ENCODE data around the gene PPP2R5D.
A peak's percentile ranks its signal among the peaks of the same experiment; 100 is the strongest.
"Not testable (repeated sequence)": the region's sequence is repeated elsewhere in the genome, so short reads cannot be mapped to it uniquely, and the experiment has no call there.

The PPP2R5D gene

DNA sequence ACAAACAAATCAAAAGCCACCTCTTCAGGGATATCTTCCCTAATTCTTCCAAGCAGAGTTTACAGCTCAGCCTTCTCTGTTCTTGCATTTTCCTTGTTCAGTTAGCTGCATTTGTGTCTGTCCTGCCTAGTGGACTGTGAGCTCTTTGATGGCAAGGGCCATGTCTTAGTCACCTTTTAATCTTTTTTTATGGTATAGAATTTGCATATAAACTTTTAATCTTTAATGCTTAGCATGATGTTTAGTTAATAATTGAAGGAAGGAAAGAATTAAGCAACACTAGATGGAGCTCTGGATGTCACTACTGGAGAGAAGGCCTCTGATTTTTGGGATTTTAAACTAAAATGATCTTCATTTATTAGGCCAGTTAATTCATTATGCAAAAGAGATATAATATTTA lies 12.1 kb downstream of the PPP2R5D start:
- DNase-seq (ENCODE audit: low read depth), result no peak

DNA sequence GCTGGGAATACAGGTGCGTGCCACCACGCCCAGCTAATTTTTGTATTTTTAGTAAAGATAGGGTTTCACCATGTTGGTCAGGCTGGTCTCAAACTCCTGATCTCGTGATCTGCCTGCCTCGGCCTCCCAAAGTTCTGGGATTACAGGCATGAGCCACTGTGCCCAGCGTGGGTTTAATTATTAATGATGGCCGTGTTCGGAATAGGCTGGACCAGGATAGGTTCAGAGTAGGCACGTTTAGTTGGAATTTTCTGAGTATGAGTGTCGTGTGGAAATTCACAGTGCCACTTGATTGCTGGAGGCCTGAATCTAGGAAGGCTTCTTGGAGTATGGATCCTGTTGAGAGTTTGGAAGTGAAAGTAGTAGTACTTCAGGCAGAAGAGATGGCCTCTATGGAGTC lies 13.8 kb downstream of the PPP2R5D start:
- not testable (repeated sequence) for DNase-seq (ENCODE audit: low read depth)

- no peak for DNase-seq (ENCODE audit: low read depth)
Measured at GRCh38 chr6:43001843-43002242, 17.5 kb downstream of the PPP2R5D start.

GRCh38 chr6:43005844-43006243 lies 21.5 kb downstream of the PPP2R5D start:
- DNase-seq (ENCODE audit: low read depth), result no peak

DNA sequence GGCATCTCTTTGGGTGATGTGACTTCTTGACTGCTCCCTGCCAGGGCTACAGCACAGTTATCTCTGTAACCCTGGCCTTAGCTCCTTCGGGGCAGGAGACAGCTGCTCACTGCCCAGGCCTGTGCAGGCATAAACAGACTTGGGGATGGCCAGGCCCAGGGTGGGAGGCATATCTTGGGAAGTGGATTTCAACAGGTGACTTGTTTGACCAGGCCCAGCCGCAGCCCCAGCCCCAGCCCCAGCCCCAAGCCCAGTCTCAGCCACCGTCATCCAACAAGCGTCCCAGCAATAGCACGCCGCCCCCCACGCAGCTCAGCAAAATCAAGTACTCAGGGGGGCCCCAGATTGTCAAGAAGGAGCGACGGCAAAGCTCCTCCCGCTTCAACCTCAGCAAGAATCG lies 21.9 kb downstream of the PPP2R5D start:
- DNase-seq (ENCODE audit: low read depth), result no peak

DNA sequence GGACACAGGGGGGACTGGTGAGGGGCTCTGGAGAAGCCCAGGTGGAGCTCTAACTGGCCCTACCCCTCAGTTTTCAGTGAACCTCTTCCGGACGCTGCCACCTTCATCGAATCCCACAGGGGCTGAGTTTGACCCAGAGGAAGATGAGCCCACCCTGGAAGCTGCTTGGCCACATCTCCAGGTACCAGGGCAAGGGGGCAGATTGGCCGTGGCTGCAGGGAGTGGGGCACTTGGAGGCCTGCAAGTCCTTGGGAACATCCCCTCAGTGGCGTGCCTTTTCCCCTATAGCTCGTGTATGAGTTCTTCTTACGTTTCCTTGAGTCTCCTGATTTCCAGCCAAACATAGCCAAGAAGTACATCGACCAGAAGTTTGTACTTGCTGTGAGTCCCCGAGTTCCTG lies 22.8 kb downstream of the PPP2R5D start:
- no peak for DNase-seq (ENCODE audit: low read depth)

- no peak for DNase-seq (ENCODE audit: low read depth)
Measured at GRCh38 chr6:43009124-43009523, 24.8 kb downstream of the PPP2R5D start.

DNA sequence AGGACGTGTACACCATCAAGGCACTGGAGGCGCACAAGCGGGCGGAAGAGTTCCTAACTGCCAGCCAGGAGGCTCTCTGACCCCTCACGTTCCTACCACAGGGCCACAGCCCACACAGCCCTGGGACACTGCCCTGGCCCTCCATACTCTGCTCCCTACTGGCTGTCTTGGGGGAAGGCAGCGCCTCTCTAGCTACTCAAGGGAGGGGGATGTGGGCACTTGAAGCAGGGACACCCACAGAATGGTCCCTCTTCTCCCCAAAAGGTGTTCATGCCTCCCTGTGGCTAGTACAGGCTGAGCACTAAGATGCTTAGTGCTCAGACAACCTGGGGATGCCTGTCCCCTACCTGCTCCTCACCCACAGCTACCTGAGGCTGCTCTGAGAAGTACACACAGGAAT lies 26.8 kb downstream of the PPP2R5D start:
- no peak for DNase-seq (ENCODE audit: low read depth)

DNA sequence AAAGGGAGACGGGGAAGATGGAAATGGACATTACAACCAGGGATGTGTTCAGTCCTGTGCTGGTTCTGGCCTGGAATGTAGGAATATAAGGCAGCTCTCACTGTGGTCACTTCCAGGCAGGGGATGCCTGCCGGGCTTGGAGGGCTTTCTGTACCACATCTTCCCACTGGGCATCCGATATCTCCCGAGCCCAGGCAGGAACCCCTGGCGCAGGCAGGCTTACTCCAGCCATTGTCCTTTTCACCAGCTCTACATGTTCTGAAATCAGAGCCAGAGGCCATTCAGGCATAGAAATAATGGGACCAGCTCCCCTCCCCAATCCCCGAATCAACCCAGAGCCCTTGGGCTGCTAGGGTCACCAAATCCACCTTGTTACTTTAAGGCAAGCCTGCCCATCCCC lies 28.0 kb downstream of the PPP2R5D start:
- no peak for DNase-seq (ENCODE audit: low read depth)

- no peak for DNase-seq (ENCODE audit: low read depth)
Measured at GRCh38 chr6:43013097-43013842, 28.9 kb downstream of the PPP2R5D start.

- peak; percentile 100 for DNase-seq (ENCODE audit: low read depth)
Measured at GRCh38 chr6:43013843-43014433, 29.6 kb downstream of the PPP2R5D start, which contains the start of the genes KLHDC3 and MEA1. TSS of gene KLHDC3 (plus strand) at chr6:43014249. CDS start at chr6:43017193, 2,944 bp downstream. TSS of gene MEA1 (minus strand) at chr6:43013946. CDS start at chr6:43013813, 133 bp downstream.

- DNase-seq (ENCODE audit: low read depth), result no peak
Measured at GRCh38 chr6:43014434-43014909, 30.1 kb downstream of the PPP2R5D start.

- no peak for DNase-seq (ENCODE audit: low read depth)
Measured at GRCh38 chr6:43016176-43016942, 32.0 kb downstream of the PPP2R5D start.

- no peak for DNase-seq (ENCODE audit: low read depth)
Measured at GRCh38 chr6:43016943-43017334, 32.6 kb downstream of the PPP2R5D start.

DNA sequence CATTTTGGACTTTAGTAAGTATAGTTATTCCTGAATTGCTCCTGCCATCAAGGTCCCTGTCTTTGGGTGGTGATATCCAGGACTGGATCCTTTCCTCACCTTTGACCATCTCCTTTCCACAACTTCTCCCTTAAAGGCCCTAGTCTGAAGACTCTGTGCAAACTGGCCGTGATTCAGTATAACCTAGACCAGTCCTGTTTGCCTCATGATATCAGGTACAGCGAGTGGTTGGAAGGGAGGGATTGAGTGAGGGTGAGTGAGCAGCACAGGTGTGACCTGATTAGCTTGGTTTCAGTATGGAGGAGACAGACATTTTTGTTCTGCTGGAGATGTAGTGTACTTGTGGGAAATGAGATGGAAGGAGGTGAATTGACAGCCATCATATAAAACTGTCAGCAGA lies 34.8 kb downstream of the PPP2R5D start:
- DNase-seq (ENCODE audit: low read depth), result no peak

DNA sequence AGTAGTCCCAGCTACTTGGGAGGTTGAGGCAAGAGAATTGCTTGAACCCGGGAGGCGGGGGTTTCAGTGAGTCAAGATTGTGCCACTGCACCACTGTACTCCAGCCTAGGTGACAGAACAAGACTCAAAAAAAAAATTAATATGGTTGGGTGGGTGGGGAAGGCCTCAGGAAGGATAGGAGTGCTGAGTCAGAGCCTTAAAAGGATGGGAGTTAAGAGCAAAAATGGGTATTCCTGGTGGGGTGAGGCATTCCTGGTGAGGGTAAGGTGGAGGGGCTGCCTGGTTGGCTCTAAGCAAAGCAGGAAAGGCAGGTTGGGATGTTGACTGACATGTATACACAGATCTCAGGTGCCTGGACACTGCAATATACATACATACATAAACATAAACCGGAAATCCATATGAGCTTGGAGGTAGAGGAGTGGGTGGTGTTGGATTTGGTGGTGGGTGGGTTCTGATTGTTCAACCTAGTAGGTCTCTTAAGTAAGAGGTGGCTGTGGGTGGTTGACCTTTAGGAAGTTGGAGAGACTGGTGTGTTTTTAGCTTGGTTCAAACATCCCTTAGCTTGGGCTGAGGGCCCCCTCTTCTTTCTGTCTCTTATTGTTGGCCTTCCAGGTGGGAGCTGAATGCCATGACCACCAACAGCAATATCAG lies 35.8 kb downstream of the PPP2R5D start:
- DNase-seq (ENCODE audit: low read depth), result no peak

GRCh38 chr6:43020847-43021246 lies 36.5 kb downstream of the PPP2R5D start:
- no peak for DNase-seq (ENCODE audit: low read depth)

- DNase-seq (ENCODE audit: low read depth), result peak; percentile 52
Measured at GRCh38 chr6:43021270-43022047, 37.1 kb downstream of the PPP2R5D start, which contains the start of gene RRP36. TSS of gene RRP36 (plus strand) at chr6:43021623. CDS start at chr6:43021655, 32 bp downstream.

DNA sequence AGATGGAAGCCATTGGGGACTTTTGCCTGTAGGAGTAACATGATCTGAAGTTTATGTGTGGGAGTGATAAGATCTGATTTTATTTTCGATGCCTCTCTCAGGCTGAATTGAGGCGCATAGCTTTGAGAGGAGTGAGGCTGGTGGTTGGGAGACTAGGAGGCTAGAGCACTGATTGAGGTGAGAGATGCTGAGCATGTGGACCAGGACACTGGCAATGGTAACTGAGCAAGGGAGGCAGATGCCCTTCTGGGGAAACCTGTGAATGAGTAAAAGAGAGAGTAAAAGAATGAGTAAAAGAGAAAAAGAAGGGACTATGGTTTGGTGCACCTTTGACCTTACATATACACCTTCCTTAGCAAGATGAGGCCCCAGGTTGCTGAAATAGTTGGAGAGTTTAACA lies 40.1 kb downstream of the PPP2R5D start:
- DNase-seq (ENCODE audit: low read depth), result no peak

DNA sequence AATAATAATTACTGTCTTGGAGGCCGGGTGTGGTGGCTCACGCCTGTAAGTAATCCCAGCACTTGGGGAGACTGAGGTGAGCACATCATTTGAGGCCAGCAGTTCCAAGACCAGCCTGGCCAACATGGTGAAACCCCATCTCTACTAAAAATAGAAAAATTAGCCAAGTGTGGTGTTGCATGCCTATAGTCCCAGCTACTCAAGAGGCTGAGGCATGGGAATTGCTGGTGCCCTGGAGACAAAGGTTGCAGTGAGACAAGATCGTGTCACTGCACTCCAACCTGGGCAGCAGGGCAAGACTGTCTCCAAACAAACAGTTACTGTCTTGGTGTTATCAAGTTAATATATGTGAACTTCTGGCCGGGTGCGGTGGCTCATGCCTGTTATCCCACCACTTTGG lies 42.0 kb downstream of the PPP2R5D start:
- DNase-seq (ENCODE audit: low read depth), result no peak

DNA sequence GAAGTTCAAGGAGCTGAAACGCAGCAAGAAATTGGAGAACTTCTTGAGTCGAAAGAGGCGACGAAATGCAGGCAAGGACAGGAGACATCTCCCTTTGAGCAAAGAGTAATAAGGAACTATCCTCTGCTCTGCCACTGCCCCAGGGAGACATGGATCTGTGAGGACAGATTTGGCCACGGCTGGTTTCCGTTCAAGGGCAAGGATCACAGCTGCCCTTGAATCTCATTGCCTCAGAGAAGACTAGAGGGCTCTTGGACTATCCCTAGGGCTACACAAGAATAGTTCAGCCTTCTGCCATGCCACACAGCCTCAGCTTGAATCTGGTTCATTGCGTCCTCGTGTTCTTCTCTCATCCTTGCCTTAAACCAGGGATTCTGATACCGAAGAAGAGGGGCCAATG lies 44.8 kb downstream of the PPP2R5D start:
- DNase-seq (ENCODE audit: low read depth), result no peak
